ENCODE measurements around the gene GLYATL1. TPM values are rescaled to one million over a fixed set of nuclear protein-coding genes. Genes with fewer than 3 reads are reported as not detected.
A peak's percentile ranks its signal among the peaks of the same experiment; 100 is the strongest.

Gene GLYATL1
- total and polyA plus RNA-seq, 2 of the 8 experiments (the other 6 are each of a cell fraction or from before 2014, with no cell fraction given) = 8.6 to 10.7 TPM

DNA sequence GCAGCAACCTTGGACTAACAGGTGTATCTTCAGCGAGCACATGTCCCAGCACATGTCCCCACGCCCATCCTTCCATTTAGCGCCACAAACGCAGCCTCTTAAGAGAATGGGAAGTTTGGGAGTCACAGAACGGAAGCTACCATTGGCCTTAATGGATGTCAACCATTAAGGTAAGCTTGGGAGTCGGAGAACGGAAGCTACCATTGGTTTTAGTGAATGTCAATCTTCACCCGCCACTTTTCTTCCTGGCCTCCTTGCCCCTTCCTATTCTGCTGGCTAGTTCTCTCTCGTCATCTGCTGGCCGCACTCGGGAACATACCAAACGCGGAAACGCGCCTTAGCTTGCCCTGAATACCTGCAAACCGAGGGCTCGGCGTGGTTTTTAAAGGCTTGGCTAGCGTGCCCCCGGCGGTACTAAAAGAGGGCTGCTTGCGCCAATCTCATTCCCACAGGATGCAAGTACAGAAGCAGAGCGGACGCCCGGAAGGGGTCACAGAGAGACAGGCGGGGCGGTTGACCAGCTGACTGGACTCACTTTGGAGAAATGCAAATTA, 24.3 kb downstream of the GLYATL1 start:
- Histone ChIP-seq H2BK15ac (ENCODE audit: low read length) (peak overlapping the region; percentile 48; the same call in 1 of the 2 replicates), H3K18ac (ENCODE audit: extremely low read depth, low read length) (no peak overlapping the region; the same call in 1 of the 2 replicates), H3K27ac (ENCODE audit: low read depth, low read length) (no peak overlapping the region), H4K20me1 (replicated peaks in 1 of 2; ENCODE audit: control insufficient read depth in 1 of 2, insufficient read depth in 2 of 2, low read length in 2 of 2) (no peaks in the 10 kb centered on the region), H3K4ac (replicated peaks; ENCODE audit: insufficient read length, low read depth, low read length) (no peak overlapping the region), H4K5ac (ENCODE audit: insufficient read length, low read depth, low read length) (peak overlapping the region; percentile 48), H2BK5ac (ENCODE audit: low read depth, low read length) (no peak overlapping the region), H3K23ac (ENCODE audit: insufficient read length) (no peak overlapping the region), H2BK12ac (ENCODE audit: low read depth, low read length) (0 out of 2 replicates have a peak overlapping the region, but pooled peaks have one; percentile 64), H3K9ac (replicated peaks in 1 of 4; ENCODE audit: extremely low read depth in 1 of 4, low read depth in 3 of 4, low read length in 3 of 4) (peak overlapping the region in 1 of 4 experiments; percentile 13; a peak in 2 of 7 replicates), H3K4me3 (ENCODE audit: extremely low read depth in 1 of 4, insufficient read depth in 2 of 4, low read depth in 3 of 4, low read length in 4 of 4) (peak overlapping the region; percentile 26 to 56 (median 37); a peak in 5 of 8 replicates), H4K91ac (replicated peaks; ENCODE audit: insufficient read length, low read length) (no peak overlapping the region), H3K23me2 (ENCODE audit: low read depth, low read length) (no peaks in the 10 kb centered on the region; the same call in 1 of the 2 replicates), H2AFZ (ENCODE audit: low read length) (peak overlapping the region; percentile 74; the same call in 1 of the 2 replicates), H2AK5ac (ENCODE audit: low read depth, low read length) (no peak overlapping the region), H3K79me1 (ENCODE audit: low read depth, low read length) (no peaks in the 10 kb centered on the region), H3K56ac (replicated peaks; ENCODE audit: insufficient read length, low read depth, low read length) (no peak overlapping the region), H3K4me1 (replicated peaks in 1 of 4; ENCODE audit: control insufficient read depth in 3 of 4, insufficient read depth in 4 of 4, low read length in 3 of 4) (peaks cover 0 to 2% (median 0%) of the 10 kb centered on the region in 4 experiments; a peak in 1 of 7 replicates), H3K4me2 (ENCODE audit: insufficient read depth in 1 of 2, low read depth in 2 of 2, low read length in 2 of 2) (peak overlapping the region; percentile 60 to 79), H2BK20ac (ENCODE audit: low read length) (no peak overlapping the region), H2BK120ac (replicated peaks; ENCODE audit: low read depth, low read length) (no peak overlapping the region), H3K14ac (ENCODE audit: insufficient read length) (no peak overlapping the region), H3K9me3 (ENCODE audit: insufficient read depth in 2 of 2, low read depth in 1 of 2, low read length in 1 of 2) (no peaks in the 10 kb centered on the region), H3K36me3 (ENCODE audit: control insufficient read depth in 2 of 4, insufficient read depth in 4 of 4, low read length in 3 of 4) (no peaks in the 10 kb centered on the region), H3K79me2 (ENCODE audit: control insufficient read depth in 1 of 2, insufficient read depth in 2 of 2, low read length in 2 of 2) (no peaks in the 10 kb centered on the region), H4K8ac (ENCODE audit: extremely low read depth, insufficient read depth, low read length) (no peak overlapping the region), H3K27me3 (replicated peaks in 1 of 4; ENCODE audit: control insufficient read depth in 3 of 4, extremely low read depth in 1 of 4, insufficient read depth in 3 of 4, low read length in 3 of 4) (peaks cover 0 to 16% (median 13%) of the 10 kb centered on the region in 4 experiments; a peak in 6 of 7 replicates)
- peak; percentile 70 to 80 for DNase-seq (ENCODE audit: low read depth in 1 of 2, low spot score in 2 of 2)
- ChIA-PET CTCF (ENCODE audit: partially characterized antibody) (interaction anchor here (0.6 to 2.9 kb wide), 16 partner anchors 8 to 1050 kb away, joined by 3 to 12 read pairs (median 4); no protein-coding TSS in a partner anchor), POLR2A (ENCODE audit: partially characterized antibody) (interaction anchor here (0.8 to 1.5 kb wide), 8 partner anchors 34 to 180 kb away, joined by 3 to 5 read pairs (median 3); partner anchors contain the start of gene FAM111B)
- peak; percentile 91 for FAIRE-seq
- 17% methylated on average over 27 of the region's 27 CpGs; no CpG with 5 or more reads in 1 of the 2 experiments for WGBS, 2 experiments (ENCODE audit: extremely low coverage in 1 of 2, insufficient coverage in 1 of 2, insufficient read length in 1 of 2, insufficient replicate concordance in 2 of 2, low coverage in 1 of 2, low lambda C conversion rate in 2 of 2, missing lambda C conversion rate in 1 of 2)
- TF ChIP-seq RBBP5 (IDR thresholded peaks at IDR 0.05; ENCODE audit: borderline replicate concordance, low read depth, low read length) (no peak), TEAD4 (IDR thresholded peaks at IDR 0.05; ENCODE audit: low read depth, low read length) (0 out of 2 replicates have a peak, but pooled peaks have one; percentile 1), KDM5A (IDR thresholded peaks at IDR 0.05; ENCODE audit: low read length) (no peak), MAFK (IDR thresholded peaks at IDR 0.05; ENCODE audit: low read depth, low read length) (no peak), RAD21 (IDR thresholded peaks at IDR 0.05 in 1 of 2, conservative IDR thresholded peaks at IDR 0.05 in 1 of 2; ENCODE audit: low read depth in 2 of 2, low read length in 2 of 2) (peak; percentile 62 to 66), CHD1 (IDR thresholded peaks at IDR 0.05; ENCODE audit: low read depth, low read length) (no peak), BRCA1 (IDR thresholded peaks at IDR 0.05; ENCODE audit: low read depth, low read length) (no peak), HDAC2 (IDR thresholded peaks at IDR 0.05; ENCODE audit: borderline replicate concordance in 1 of 2, low read depth in 2 of 2, low read length in 2 of 2) (no peak), TBP (IDR thresholded peaks at IDR 0.05; ENCODE audit: low read depth, low read length) (no peak; the same call in 1 of the 2 replicates), SIN3A (conservative IDR thresholded peaks at IDR 0.05 in 1 of 2, IDR thresholded peaks at IDR 0.05 in 1 of 2; ENCODE audit: low read depth in 1 of 2, low read length in 2 of 2) (peak in 1 of 2 experiments; percentile 57; a peak in 1 of 4 replicates), SP1 (IDR thresholded peaks at IDR 0.05; ENCODE audit: low read depth, low read length) (peak; percentile 92), POLR2A (IDR thresholded peaks at IDR 0.05; ENCODE audit: control extremely low read depth in 1 of 2, low read depth in 2 of 2, low read length in 2 of 2) (peak in 1 of 2 experiments; percentile 50; a peak in 1 of 3 replicates)
